ENCODE data around the gene TRIP13.
"Not testable (repeated sequence)": the region's sequence is repeated elsewhere in the genome, so short reads cannot be mapped to it uniquely, and the experiment has no call there.

The TRIP13 gene

DNA sequence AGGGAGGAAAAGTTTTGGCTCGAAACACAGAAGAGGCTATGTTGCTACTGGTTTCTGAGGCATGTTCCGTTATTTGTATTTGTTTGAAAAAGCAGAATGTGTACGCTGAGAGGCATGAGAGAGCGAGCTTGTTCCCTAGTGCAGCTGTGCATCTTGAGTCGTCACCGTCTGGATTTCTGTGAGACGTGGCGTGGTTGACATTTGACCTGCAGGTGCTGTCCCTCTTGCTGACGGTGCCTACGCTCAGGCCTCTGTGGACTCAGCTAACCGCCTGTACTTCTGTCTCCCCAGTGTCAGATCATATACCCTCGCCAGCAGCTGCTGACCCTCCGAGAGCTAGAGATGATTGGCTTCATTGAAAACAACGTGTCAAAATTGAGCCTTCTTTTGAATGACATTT, 21.5 kb downstream of the TRIP13 start:
- Histone ChIP-seq H3K4me3 (no peak overlapping the region), H3K27ac (no peak overlapping the region)

GRCh38 chr5:914612-915011, 21.9 kb downstream of the TRIP13 start:
- Histone ChIP-seq H3K4me3 (no peak overlapping the region), H3K27ac (no peak overlapping the region)

DNA sequence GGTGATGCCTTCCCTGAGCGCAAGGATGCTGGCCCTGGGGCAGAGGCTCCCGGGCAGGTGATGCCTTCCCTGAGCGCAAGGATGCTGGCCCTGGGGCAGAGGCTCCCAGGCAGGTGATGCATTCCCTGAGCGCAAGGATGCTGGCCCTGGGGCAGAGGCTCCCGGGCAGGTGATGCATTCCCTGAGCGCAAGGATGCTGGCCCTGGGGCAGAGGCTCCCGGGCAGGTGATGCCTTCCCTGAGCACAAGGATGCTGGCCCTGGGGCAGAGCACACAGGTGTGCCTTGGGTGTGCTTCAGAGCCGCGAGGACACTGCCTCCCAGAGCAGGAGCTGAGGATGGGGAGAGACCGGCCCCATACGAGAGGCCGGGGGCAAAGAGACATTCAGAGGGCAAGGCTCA, 22.7 kb downstream of the TRIP13 start:
- not testable (repeated sequence) for H3K4me3 ChIP-seq

GRCh38 chr5:915946-916345, 23.3 kb downstream of the TRIP13 start:
- no peak overlapping the region for H3K4me3 ChIP-seq

More for the DNA sequence above, 22.7 kb downstream of the TRIP13 start:
- not testable (repeated sequence) for H3K27ac ChIP-seq

GRCh38 chr5:916441-917293, 24.0 kb downstream of the TRIP13 start:
- no peak overlapping the region for H3K27ac ChIP-seq
- H3K4me3 ChIP-seq = no peak overlapping the region

More at GRCh38 chr5:915946-916345, 23.3 kb downstream of the TRIP13 start:
- no peak overlapping the region for H3K27ac ChIP-seq

DNA sequence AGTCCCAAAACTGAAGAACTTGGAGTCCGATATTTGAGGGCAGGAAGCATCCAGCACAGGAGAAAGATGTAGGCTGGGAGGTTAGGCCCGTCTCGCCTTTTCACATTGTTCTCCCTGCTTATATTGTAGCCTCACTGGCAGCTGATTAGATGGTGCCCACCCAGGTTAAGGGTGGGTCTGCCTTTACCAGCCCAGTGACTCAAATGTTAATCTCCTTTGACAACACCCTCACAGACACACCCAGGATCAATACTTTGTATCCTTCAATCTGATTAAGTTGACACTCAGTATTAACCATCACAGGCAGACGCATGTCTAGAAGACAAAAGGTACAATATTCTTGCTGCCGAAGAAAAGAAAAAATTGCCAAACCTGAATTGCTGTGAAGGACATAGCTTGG, 26.0 kb downstream of the TRIP13 start:
- not testable (repeated sequence) for H3K4me3 ChIP-seq, H3K27ac ChIP-seq

- no peak overlapping the region for H3K27ac ChIP-seq
Observed at GRCh38 chr5:919356-920000, 26.8 kb downstream of the TRIP13 start.

GRCh38 chr5:920321-920720, 27.6 kb downstream of the TRIP13 start:
- no peak overlapping the region for H3K27ac ChIP-seq
- no peak overlapping the region for H3K4me3 ChIP-seq

More at GRCh38 chr5:919356-920000, 26.8 kb downstream of the TRIP13 start:
- no peak overlapping the region for H3K4me3 ChIP-seq

- Histone ChIP-seq H3K4me3 (no peak overlapping the region), H3K27ac (no peak overlapping the region)
Observed at GRCh38 chr5:921456-922435, 29.1 kb downstream of the TRIP13 start.

- no peak overlapping the region for H3K4me3 ChIP-seq
- H3K27ac ChIP-seq = no peak overlapping the region
Observed at GRCh38 chr5:922436-923280, 30.0 kb downstream of the TRIP13 start.

DNA sequence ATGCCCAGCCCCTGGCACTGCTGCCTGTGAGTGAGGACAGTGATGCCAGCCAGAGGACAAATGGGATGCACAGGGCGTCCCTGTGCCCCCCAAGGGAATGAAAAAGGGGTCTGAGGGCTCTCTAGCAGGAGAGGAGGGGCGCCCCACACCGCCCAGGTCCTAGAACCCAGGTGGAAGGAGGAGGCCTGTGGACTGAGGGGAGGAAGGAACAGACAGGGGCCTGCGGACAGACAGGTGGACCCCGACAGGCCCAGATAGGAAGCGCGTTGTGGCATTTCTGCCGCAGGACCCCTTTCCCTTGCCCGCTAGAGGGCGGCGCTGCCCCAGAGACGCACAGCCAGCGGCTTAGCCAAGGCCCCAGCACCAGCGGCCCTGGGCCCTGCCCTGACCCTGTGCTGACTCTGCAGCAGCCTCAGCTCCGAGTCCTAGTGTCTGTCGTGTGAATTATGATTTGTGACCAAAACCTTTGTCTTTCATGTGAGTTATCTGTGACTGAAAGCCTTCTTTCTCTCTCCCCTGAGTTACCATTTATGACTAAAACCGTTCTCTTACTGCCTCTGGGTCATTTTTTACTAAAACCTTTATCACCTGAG, 30.7 kb downstream of the TRIP13 start:
- H3K27ac ChIP-seq = no peak overlapping the region

GRCh38 chr5:926417-927171, 33.9 kb downstream of the TRIP13 start:
- Histone ChIP-seq H3K4me3 (peak overlapping the region in 5 of 7 experiments; percentile 3 to 25 (median 8)), H3K27ac (peak overlapping the region in 7 of 21 experiments; percentile 11 to 58 (median 44))

More for the DNA sequence above, 30.7 kb downstream of the TRIP13 start:
- no peak overlapping the region for H3K4me3 ChIP-seq

DNA sequence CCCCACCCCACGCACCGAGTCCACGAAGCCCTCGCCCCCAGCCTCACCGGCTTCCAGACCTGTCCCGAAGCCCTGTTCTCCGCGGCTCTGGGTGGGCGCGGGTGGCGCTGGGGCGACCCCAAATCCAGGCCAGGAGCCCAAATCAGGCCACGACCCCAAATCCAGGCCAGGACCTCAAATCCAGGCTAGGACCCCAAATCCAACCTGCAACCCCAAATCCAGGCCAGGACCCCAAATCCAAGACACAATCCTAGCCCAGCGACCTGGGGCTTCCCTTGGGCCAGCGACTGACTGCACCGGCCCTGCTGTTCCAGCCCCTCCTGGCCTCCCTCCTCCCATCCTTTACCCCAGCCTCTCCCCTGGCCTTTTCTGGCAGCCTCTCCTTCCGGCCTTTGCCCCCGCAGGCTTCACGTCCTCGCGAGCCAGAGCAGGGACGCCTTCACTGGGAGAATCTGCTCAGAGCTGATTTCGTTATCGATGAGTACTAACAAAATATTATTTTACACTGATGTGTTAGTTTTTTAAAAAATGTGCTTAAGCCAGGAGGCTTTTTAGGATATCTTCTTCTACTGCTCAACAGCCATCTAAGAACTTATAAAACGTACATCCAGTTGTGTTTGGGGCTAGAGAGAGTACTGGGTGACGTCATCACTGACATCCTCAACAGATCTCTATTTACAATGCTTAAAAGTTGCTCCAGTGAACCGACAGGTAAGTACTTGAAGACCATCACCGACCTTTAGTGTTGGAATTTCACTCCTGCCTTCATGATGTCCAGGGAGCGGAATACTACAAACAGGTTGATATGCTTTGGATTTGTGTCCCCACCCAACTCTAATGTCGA, 34.7 kb downstream of the TRIP13 start:
- Histone ChIP-seq H3K4me3 (peak overlapping the region in 3 of 7 experiments; percentile 3 to 9 (median 4)), H3K27ac (peak overlapping the region in 3 of 21 experiments; percentile 28 to 57 (median 44))

- not testable (repeated sequence) for H3K4me3 ChIP-seq, H3K27ac ChIP-seq
Observed at GRCh38 chr5:929182-929581, 36.5 kb downstream of the TRIP13 start.

DNA sequence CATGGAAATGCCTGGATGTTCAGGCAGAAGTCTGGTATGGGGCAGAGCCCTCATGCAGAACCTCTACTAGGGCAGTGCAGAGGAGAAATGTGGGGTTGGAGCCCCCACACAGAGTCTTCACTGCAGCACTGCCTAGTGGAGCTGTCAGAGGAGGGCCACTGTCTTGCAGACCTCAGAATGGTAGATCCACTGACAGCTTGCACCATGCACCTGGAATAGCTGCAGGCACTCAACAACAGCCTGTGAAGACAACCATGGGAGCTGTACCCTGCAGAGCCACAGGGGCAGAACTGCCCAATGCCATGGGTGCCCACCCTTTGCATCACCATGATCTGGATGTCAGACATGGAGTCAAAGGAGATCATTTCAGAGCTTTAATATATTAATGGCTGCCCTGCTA, 36.9 kb downstream of the TRIP13 start:
- Histone ChIP-seq H3K27ac (no peak overlapping the region), H3K4me3 (no peak overlapping the region)

DNA sequence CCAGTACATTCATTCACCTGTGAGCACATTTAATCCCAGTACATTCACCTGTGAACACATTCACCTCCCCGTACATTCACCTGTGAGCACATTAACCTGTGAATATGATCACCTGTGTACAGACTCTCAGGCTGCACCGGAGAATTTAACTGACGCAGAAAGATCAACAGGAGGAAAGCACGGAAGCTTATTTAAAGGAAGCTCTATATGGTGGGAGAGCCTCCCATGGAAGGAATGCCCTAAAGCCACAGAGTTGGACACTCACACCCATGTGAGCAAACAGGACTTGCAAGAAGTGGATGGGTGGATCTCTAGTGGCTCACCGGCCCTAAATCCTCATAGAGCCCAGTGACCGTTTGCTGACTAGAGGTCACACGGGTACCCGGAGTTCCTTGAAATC, 38.2 kb downstream of the TRIP13 start:
- Histone ChIP-seq H3K27ac (no peak overlapping the region), H3K4me3 (no peak overlapping the region)

- Histone ChIP-seq H3K4me3 (no peak overlapping the region), H3K27ac (no peak overlapping the region)
Observed at GRCh38 chr5:931570-932145, 39.0 kb downstream of the TRIP13 start.
